Limb (tissue), 2 donors: ENCODE measurements around the gene MTHFD1.

Source experiments
- DNase-seq, 2 donors: peaks; one replicate each; pipeline ENCODE4 v3.0.0-alpha.2; 2016; ENCODE audit errors: extremely low spot score in 2 of 2

MTHFD1 gene

GRCh38 chr14:64405295-64405694 lies 17.1 kb downstream of the MTHFD1 start:
- DNase-seq, result no peak

GRCh38 chr14:64407329-64407728 lies 19.2 kb downstream of the MTHFD1 start:
- no peak for DNase-seq

- DNase-seq, result no peak
Measured at GRCh38 chr14:64409126-64409920, 21.2 kb downstream of the MTHFD1 start.

- DNase-seq, result no peak
Measured at GRCh38 chr14:64410084-64410774, 22.1 kb downstream of the MTHFD1 start.

GRCh38 chr14:64411001-64411400 lies 22.8 kb downstream of the MTHFD1 start:
- no peak for DNase-seq

- no peak for DNase-seq
Measured at GRCh38 chr14:64412237-64412636, 24.1 kb downstream of the MTHFD1 start.

- DNase-seq, result no peak
Measured at GRCh38 chr14:64416348-64416932, 28.3 kb downstream of the MTHFD1 start.

GRCh38 chr14:64417055-64417770 lies 29.1 kb downstream of the MTHFD1 start:
- DNase-seq, result no peak

GRCh38 chr14:64417771-64418125 lies 29.6 kb downstream of the MTHFD1 start:
- no peak for DNase-seq

GRCh38 chr14:64419003-64419402 lies 30.9 kb downstream of the MTHFD1 start:
- no peak for DNase-seq

- no peak for DNase-seq
Measured at GRCh38 chr14:64421166-64421565, 33.0 kb downstream of the MTHFD1 start.

GRCh38 chr14:64422005-64422404 lies 33.9 kb downstream of the MTHFD1 start:
- no peak for DNase-seq

GRCh38 chr14:64422756-64423155 lies 34.6 kb downstream of the MTHFD1 start:
- DNase-seq, result no peak

GRCh38 chr14:64423987-64424386 lies 35.8 kb downstream of the MTHFD1 start:
- no peak for DNase-seq

GRCh38 chr14:64434528-64434927 lies 46.4 kb downstream of the MTHFD1 start:
- DNase-seq, result no peak

- DNase-seq, result no peak
Measured at GRCh38 chr14:64438181-64438841, 50.2 kb downstream of the MTHFD1 start.

- DNase-seq, result no peak
Measured at GRCh38 chr14:64439141-64439540, 51.0 kb downstream of the MTHFD1 start.

GRCh38 chr14:64440494-64440893 lies 52.3 kb downstream of the MTHFD1 start:
- DNase-seq, result no peak

- DNase-seq, result no peak
Measured at GRCh38 chr14:64442300-64442988, 54.3 kb downstream of the MTHFD1 start.

GRCh38 chr14:64444140-64444539 lies 56.0 kb downstream of the MTHFD1 start:
- no peak for DNase-seq
